ENCODE data around the gene EHBP1L1. TPM values are rescaled to one million over a fixed set of nuclear protein-coding genes. Genes with fewer than 3 reads are reported as not detected.

EHBP1L1 gene
- total RNA-seq, 1 donor from 2014 or later: 4.7 TPM

- Histone ChIP-seq H3K4me2 (no peak overlapping the region), H3K79me2 (ENCODE audit: low read depth) (no peaks in the 10 kb centered on the region), H3K9me3 (ENCODE audit: low read depth) (no peaks in the 10 kb centered on the region), H3K4me1 (peaks cover 16% of the 10 kb centered on the region), H3K4me3 (no peak overlapping the region), H3K27me3 (no peaks in the 10 kb centered on the region), H3K9ac (no peak overlapping the region), H3K27ac (no peak overlapping the region), H3K36me3 (no peaks in the 10 kb centered on the region), H3F3A (ENCODE audit: low read depth) (peaks cover 27% of the 10 kb centered on the region), H2AFZ (replicated peaks) (no peak overlapping the region), H4K20me1 (ENCODE audit: low read depth) (peaks cover 11% of the 10 kb centered on the region)
- H3K4me3 Mint-ChIP-seq: no peak overlapping the region
- no peak overlapping the region for H3K27ac Mint-ChIP-seq
- peaks cover 15% of the 10 kb centered on the region for H3K4me1 Mint-ChIP-seq
- H3K9me3 Mint-ChIP-seq: no peaks in the 10 kb centered on the region
- H3K36me3 Mint-ChIP-seq: peaks cover 5% of the 10 kb centered on the region
- no peaks in the 10 kb centered on the region for H3K27me3 Mint-ChIP-seq (ENCODE audit: insufficient read depth, low read depth)
- TF ChIP-seq CTCF (IDR thresholded peaks at IDR 0.05) (no peak), EZH2phosphoT487 (IDR thresholded peaks at IDR 0.05) (no peak), EZH2 (IDR thresholded peaks at IDR 0.05) (no peak)
- DNase-seq (ENCODE audit: low spot score): no peak
Measured at GRCh38 chr11:65634440-65634839, 58.6 kb downstream of the EHBP1L1 start.

GRCh38 chr11:65634905-65635731 lies 59.3 kb downstream of the EHBP1L1 start:
- peaks cover 15% of the 10 kb centered on the region for H3K4me1 Mint-ChIP-seq
- H3K4me3 Mint-ChIP-seq: no peak overlapping the region
- H3K9me3 Mint-ChIP-seq: no peaks in the 10 kb centered on the region
- Histone ChIP-seq H3K9ac (no peak overlapping the region), H3K27ac (no peak overlapping the region), H2AFZ (replicated peaks) (no peak overlapping the region), H4K20me1 (ENCODE audit: low read depth) (peaks cover 11% of the 10 kb centered on the region), H3K4me2 (no peak overlapping the region), H3K27me3 (no peaks in the 10 kb centered on the region), H3K79me2 (ENCODE audit: low read depth) (no peaks in the 10 kb centered on the region), H3K36me3 (no peaks in the 10 kb centered on the region), H3K4me1 (peaks cover 16% of the 10 kb centered on the region), H3F3A (ENCODE audit: low read depth) (peaks cover 27% of the 10 kb centered on the region), H3K9me3 (ENCODE audit: low read depth) (no peaks in the 10 kb centered on the region), H3K4me3 (no peak overlapping the region)
- H3K27ac Mint-ChIP-seq: no peak overlapping the region
- no peak for DNase-seq (ENCODE audit: low spot score)
- no peak for TF ChIP-seq CTCF (IDR thresholded peaks at IDR 0.05)
- no peak for TF ChIP-seq EZH2phosphoT487 (IDR thresholded peaks at IDR 0.05)
- no peak for TF ChIP-seq EZH2 (IDR thresholded peaks at IDR 0.05)
- H3K27me3 Mint-ChIP-seq (ENCODE audit: insufficient read depth, low read depth): no peaks in the 10 kb centered on the region
- peaks cover 5% of the 10 kb centered on the region for H3K36me3 Mint-ChIP-seq

- H3K4me1 Mint-ChIP-seq: peaks cover 15% of the 10 kb centered on the region
- peaks cover 27% of the 10 kb centered on the region for H3F3A ChIP-seq (ENCODE audit: low read depth)
- no peaks in the 10 kb centered on the region for H3K9me3 ChIP-seq (ENCODE audit: low read depth)
- no peak overlapping the region for H3K4me3 Mint-ChIP-seq
- H3K36me3 Mint-ChIP-seq: peaks cover 5% of the 10 kb centered on the region
- TF ChIP-seq CTCF (IDR thresholded peaks at IDR 0.05) (no peak), EZH2 (IDR thresholded peaks at IDR 0.05) (no peak), EZH2phosphoT487 (IDR thresholded peaks at IDR 0.05) (no peak)
- H4K20me1 ChIP-seq (ENCODE audit: low read depth): peaks cover 11% of the 10 kb centered on the region
- DNase-seq (ENCODE audit: low spot score): no peak
- H3K4me3 ChIP-seq: no peak overlapping the region
- H3K9ac ChIP-seq: no peak overlapping the region
- no peak overlapping the region for H3K27ac ChIP-seq
- no peaks in the 10 kb centered on the region for H3K79me2 ChIP-seq (ENCODE audit: low read depth)
- H3K27ac Mint-ChIP-seq: no peak overlapping the region
- H2AFZ ChIP-seq (replicated peaks): no peak overlapping the region
- H3K27me3 Mint-ChIP-seq (ENCODE audit: insufficient read depth, low read depth): no peaks in the 10 kb centered on the region
- no peaks in the 10 kb centered on the region for H3K27me3 ChIP-seq
- H3K4me2 ChIP-seq: no peak overlapping the region
- H3K36me3 ChIP-seq: no peaks in the 10 kb centered on the region
- H3K9me3 Mint-ChIP-seq: no peaks in the 10 kb centered on the region
- H3K4me1 ChIP-seq: peaks cover 16% of the 10 kb centered on the region
Measured at GRCh38 chr11:65636108-65637031, 60.5 kb downstream of the EHBP1L1 start.

Measured in neural progenitor cell (in vitro differentiated cells).